Measurements from ENCODE around the gene RHEBL1. TPM values are rescaled to one million over a fixed set of nuclear protein-coding genes. Genes with fewer than 3 reads are reported as not detected.

RHEBL1 gene
- total RNA-seq, 1 donor from 2014 or later, result 5.3 TPM

DNA sequence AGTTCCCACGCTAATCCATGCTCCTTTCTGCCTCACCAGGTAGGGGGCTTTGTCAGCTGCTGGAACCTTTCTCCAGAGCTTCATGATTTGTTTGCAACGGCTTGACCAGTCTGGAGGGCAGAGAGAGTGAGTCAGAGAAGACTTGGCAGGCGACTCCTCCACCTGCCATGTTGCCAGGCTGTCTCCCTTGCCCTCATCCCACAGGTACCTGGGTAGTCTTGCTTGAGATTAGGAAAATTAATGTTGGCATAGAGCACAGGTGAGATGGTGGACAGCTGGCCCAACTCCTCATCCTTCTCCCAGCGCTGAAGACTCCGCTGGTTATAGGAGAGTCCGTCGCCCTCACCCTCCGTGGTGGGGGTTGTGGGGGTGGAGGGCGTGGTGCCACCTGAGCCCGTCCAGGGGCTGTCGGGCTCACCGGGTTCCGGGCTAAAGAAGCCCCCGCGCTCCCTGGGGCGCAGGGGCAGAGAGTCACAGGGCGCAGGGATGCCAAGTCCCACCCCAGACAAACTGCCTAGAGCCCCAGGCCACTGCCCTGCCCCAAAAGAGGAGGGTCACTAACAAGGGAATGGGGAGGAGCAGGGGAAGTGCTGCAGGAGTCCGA is 27.8 kb downstream of the RHEBL1 start:
- Histone ChIP-seq H4K20me1 (ENCODE audit: low read depth) (peaks cover 14% of the 10 kb centered on the region), H3K4me2 (no peak overlapping the region), H3K9me3 (ENCODE audit: low read depth) (no peaks in the 10 kb centered on the region), H3K9ac (no peak overlapping the region), H3K27ac (no peak overlapping the region), H3K36me3 (no peaks in the 10 kb centered on the region), H3K27me3 (no peaks in the 10 kb centered on the region), H3K4me3 (no peak overlapping the region), H3F3A (ENCODE audit: low read depth) (no peaks in the 10 kb centered on the region), H2AFZ (replicated peaks) (no peak overlapping the region), H3K4me1 (no peaks in the 10 kb centered on the region), H3K79me2 (ENCODE audit: low read depth) (no peaks in the 10 kb centered on the region)
- no peak overlapping the region for H3K4me3 Mint-ChIP-seq
- H3K9me3 Mint-ChIP-seq, result no peaks in the 10 kb centered on the region
- no peak overlapping the region for H3K27ac Mint-ChIP-seq
- TF ChIP-seq EZH2 (IDR thresholded peaks at IDR 0.05) (no peak), EZH2phosphoT487 (IDR thresholded peaks at IDR 0.05) (no peak)
- TF ChIP-seq, protein P1, sequence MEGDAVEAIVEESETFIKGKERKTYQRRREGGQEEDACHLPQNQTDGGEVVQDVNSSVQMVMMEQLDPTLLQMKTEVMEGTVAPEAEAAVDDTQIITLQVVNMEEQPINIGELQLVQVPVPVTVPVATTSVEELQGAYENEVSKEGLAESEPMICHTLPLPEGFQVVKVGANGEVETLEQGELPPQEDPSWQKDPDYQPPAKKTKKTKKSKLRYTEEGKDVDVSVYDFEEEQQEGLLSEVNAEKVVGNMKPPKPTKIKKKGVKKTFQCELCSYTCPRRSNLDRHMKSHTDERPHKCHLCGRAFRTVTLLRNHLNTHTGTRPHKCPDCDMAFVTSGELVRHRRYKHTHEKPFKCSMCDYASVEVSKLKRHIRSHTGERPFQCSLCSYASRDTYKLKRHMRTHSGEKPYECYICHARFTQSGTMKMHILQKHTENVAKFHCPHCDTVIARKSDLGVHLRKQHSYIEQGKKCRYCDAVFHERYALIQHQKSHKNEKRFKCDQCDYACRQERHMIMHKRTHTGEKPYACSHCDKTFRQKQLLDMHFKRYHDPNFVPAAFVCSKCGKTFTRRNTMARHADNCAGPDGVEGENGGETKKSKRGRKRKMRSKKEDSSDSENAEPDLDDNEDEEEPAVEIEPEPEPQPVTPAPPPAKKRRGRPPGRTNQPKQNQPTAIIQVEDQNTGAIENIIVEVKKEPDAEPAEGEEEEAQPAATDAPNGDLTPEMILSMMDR (IDR thresholded peaks at IDR 0.05), result no peak
- no peak for DNase-seq (ENCODE audit: low spot score)
- peaks cover 45% of the 10 kb centered on the region for H3K36me3 Mint-ChIP-seq
- H3K27me3 Mint-ChIP-seq (ENCODE audit: insufficient read depth, low read depth), result peaks cover 10% of the 10 kb centered on the region
- H3K4me1 Mint-ChIP-seq, result no peaks in the 10 kb centered on the region

GRCh38 chr12:49041036-49041880 is 28.5 kb downstream of the RHEBL1 start:
- H3K27me3 Mint-ChIP-seq (ENCODE audit: insufficient read depth, low read depth), result peaks cover 8% of the 10 kb centered on the region
- no peak for TF ChIP-seq EZH2phosphoT487 (IDR thresholded peaks at IDR 0.05)
- TF ChIP-seq EZH2 (IDR thresholded peaks at IDR 0.05), result no peak
- TF ChIP-seq, protein P1 (IDR thresholded peaks at IDR 0.05), result no peak
- H3K4me3 ChIP-seq, result no peak overlapping the region
- no peaks in the 10 kb centered on the region for H3K4me1 ChIP-seq
- H3K9ac ChIP-seq, result no peak overlapping the region
- no peaks in the 10 kb centered on the region for H3K36me3 ChIP-seq
- H3K27me3 ChIP-seq, result no peaks in the 10 kb centered on the region
- no peaks in the 10 kb centered on the region for H3F3A ChIP-seq (ENCODE audit: low read depth)
- H2AFZ ChIP-seq (replicated peaks), result no peak overlapping the region
- no peak for DNase-seq (ENCODE audit: low spot score)
- no peak overlapping the region for H3K4me3 Mint-ChIP-seq
- H3K4me2 ChIP-seq, result no peak overlapping the region
- H3K27ac Mint-ChIP-seq, result no peak overlapping the region
- no peaks in the 10 kb centered on the region for H3K4me1 Mint-ChIP-seq
- peaks cover 44% of the 10 kb centered on the region for H3K36me3 Mint-ChIP-seq
- H3K9me3 ChIP-seq (ENCODE audit: low read depth), result no peaks in the 10 kb centered on the region
- H3K9me3 Mint-ChIP-seq, result no peaks in the 10 kb centered on the region
- no peak overlapping the region for H3K27ac ChIP-seq
- H4K20me1 ChIP-seq (ENCODE audit: low read depth), result peaks cover 18% of the 10 kb centered on the region
- H3K79me2 ChIP-seq (ENCODE audit: low read depth), result no peaks in the 10 kb centered on the region

GRCh38 chr12:49040364-49040855 is 29.4 kb downstream of the RHEBL1 start:
- H3K4me2 ChIP-seq, result no peak overlapping the region
- Mint-ChIP-seq H3K27me3 (ENCODE audit: insufficient read depth, low read depth) (peaks cover 8% of the 10 kb centered on the region), H3K27ac (no peak overlapping the region), H3K9me3 (no peaks in the 10 kb centered on the region), H3K36me3 (peaks cover 41% of the 10 kb centered on the region), H3K4me1 (no peaks in the 10 kb centered on the region), H3K4me3 (no peak overlapping the region)
- H3F3A ChIP-seq (ENCODE audit: low read depth), result no peaks in the 10 kb centered on the region
- H3K4me3 ChIP-seq, result no peak overlapping the region
- no peaks in the 10 kb centered on the region for H3K4me1 ChIP-seq
- no peaks in the 10 kb centered on the region for H3K9me3 ChIP-seq (ENCODE audit: low read depth)
- H3K79me2 ChIP-seq (ENCODE audit: low read depth), result no peaks in the 10 kb centered on the region
- peaks cover 26% of the 10 kb centered on the region for H4K20me1 ChIP-seq (ENCODE audit: low read depth)
- H3K9ac ChIP-seq, result no peak overlapping the region
- no peaks in the 10 kb centered on the region for H3K27me3 ChIP-seq
- H3K27ac ChIP-seq, result no peak overlapping the region
- TF ChIP-seq, protein P1 (IDR thresholded peaks at IDR 0.05), result no peak
- TF ChIP-seq EZH2phosphoT487 (IDR thresholded peaks at IDR 0.05) (no peak), EZH2 (IDR thresholded peaks at IDR 0.05) (no peak)
- no peak overlapping the region for H2AFZ ChIP-seq (replicated peaks)
- no peaks in the 10 kb centered on the region for H3K36me3 ChIP-seq
- no peak for DNase-seq (ENCODE audit: low spot score)
